H9 (cell line): ENCODE measurements around the gene CLEC17A. TPM values are rescaled to one million over a fixed set of nuclear protein-coding genes. Genes with fewer than 3 reads are reported as not detected.

ENCODE experiments used
- DNase-seq: peaks from one replicate; pipeline ENCODE4 v3.0.0-alpha.2; 2017
- H2AFZ ChIP-seq: one replicate; pipeline ENCODE4 v1.6.1; 2013; ENCODE audit warnings: mild to moderate bottlenecking, low read length, control low read depth, moderate library complexity
- H2AK5ac ChIP-seq: 2 replicates; pipeline ENCODE4 v1.6.1; 2013; ENCODE audit warnings: low read length, control low read depth, mixed read lengths; ENCODE audit not compliant: insufficient read length
- H2BK120ac ChIP-seq: one replicate; pipeline ENCODE4 v1.6.1; 2013; ENCODE audit warnings: low read depth, mild to moderate bottlenecking, low read length, control low read depth, inconsistent platforms; ENCODE audit not compliant: poor library complexity, severe bottlenecking
- H2BK12ac ChIP-seq: 2 replicates; pipeline ENCODE4 v1.6.1; 2013; ENCODE audit warnings: low read length, control low read depth, mixed read lengths, low read depth; ENCODE audit not compliant: insufficient read length
- H2BK15ac ChIP-seq: 2 replicates; pipeline ENCODE4 v1.6.1; 2013; ENCODE audit warnings: low read depth, low read length, control low read depth
- H2BK20ac ChIP-seq: one replicate; pipeline ENCODE4 v1.6.1; 2013; ENCODE audit warnings: low read depth, mild to moderate bottlenecking, low read length, control low read depth, inconsistent platforms; ENCODE audit not compliant: poor library complexity, severe bottlenecking
- H2BK5ac ChIP-seq: 2 replicates; pipeline ENCODE4 v1.6.1; 2013; ENCODE audit warnings: low read length, control low read depth, mixed read lengths; ENCODE audit not compliant: insufficient read length
- H3K14ac ChIP-seq: 2 replicates; pipeline ENCODE4 v1.6.1; 2013; ENCODE audit warnings: low read length, control low read depth; ENCODE audit not compliant: insufficient read depth
- H3K18ac ChIP-seq: 2 replicates; pipeline ENCODE4 v1.6.1; 2013; ENCODE audit warnings: low read depth, mild to moderate bottlenecking, mixed read lengths, low read length, control low read depth; ENCODE audit not compliant: insufficient read length
- H3K23ac ChIP-seq: 2 replicates; pipeline ENCODE4 v1.6.1; 2013; ENCODE audit warnings: low read length, control low read depth, mixed read lengths, low read depth; ENCODE audit not compliant: insufficient read length
- H3K23me2 ChIP-seq: 2 replicates; pipeline ENCODE4 v1.6.1; 2013; ENCODE audit warnings: low read depth, mild to moderate bottlenecking, mixed read lengths, low read length, control low read depth; ENCODE audit not compliant: insufficient read length, poor library complexity, severe bottlenecking
- H3K27ac ChIP-seq: 2 replicates; pipeline ENCODE4 v1.5.1; 2013; ENCODE audit warnings: low read length, control low read depth, mixed read lengths, low read depth; ENCODE audit not compliant: insufficient read length
- H3K27me3 ChIP-seq: 2 replicates; pipeline ENCODE4 v1.6.1; 2013; ENCODE audit warnings: low read length, control low read depth, inconsistent platforms; ENCODE audit not compliant: insufficient read depth
- H3K4ac ChIP-seq: 2 replicates; pipeline ENCODE4 v1.6.1; 2013; ENCODE audit warnings: low read depth, mild to moderate bottlenecking, control low read depth, inconsistent platforms, low read length, moderate library complexity
- H3K4me1 ChIP-seq: 2 replicates; pipeline ENCODE4 v1.6.1; 2013; ENCODE audit warnings: low read length, control low read depth, inconsistent platforms; ENCODE audit not compliant: insufficient read depth
- H3K4me2 ChIP-seq: 2 replicates; pipeline ENCODE4 v1.6.1; 2013; ENCODE audit warnings: low read length, control low read depth, mixed read lengths; ENCODE audit not compliant: insufficient read length, insufficient read depth
- H3K56ac ChIP-seq: 2 replicates; pipeline ENCODE4 v1.6.1; 2013; ENCODE audit warnings: low read depth, mild to moderate bottlenecking, mixed read lengths, low read length, control low read depth; ENCODE audit not compliant: insufficient read length
- H3K79me1 ChIP-seq: 2 replicates; pipeline ENCODE4 v1.6.1; 2013; ENCODE audit warnings: low read depth, mild to moderate bottlenecking, moderate library complexity, low read length, control low read depth, inconsistent platforms; ENCODE audit not compliant: insufficient read depth, poor library complexity, severe bottlenecking
- H3K79me2 ChIP-seq: 2 replicates; pipeline ENCODE4 v1.6.1; 2013; ENCODE audit warnings: low read length, control low read depth, inconsistent platforms; ENCODE audit not compliant: insufficient read depth
- H3K9ac ChIP-seq: 2 replicates; pipeline ENCODE4 v1.6.1; 2013; ENCODE audit warnings: low read length, control low read depth, mixed read lengths; ENCODE audit not compliant: insufficient read length; ENCODE audit errors: extremely low read depth
- H3K9me3 ChIP-seq: one replicate; pipeline ENCODE4 v1.6.1; 2013; ENCODE audit warnings: low read depth, low read length, inconsistent platforms; ENCODE audit not compliant: control insufficient read depth
- H3T11ph ChIP-seq: one replicate; pipeline ENCODE4 v1.6.1; 2013; ENCODE audit warnings: mild to moderate bottlenecking, low read length, control low read depth, inconsistent platforms
- H4K20me1 ChIP-seq: one replicate; pipeline ENCODE4 v1.6.1; 2013; ENCODE audit not compliant: control insufficient read depth, insufficient read length, insufficient read depth
- H4K5ac ChIP-seq: 2 replicates; pipeline ENCODE4 v1.6.1; 2013; ENCODE audit warnings: low read depth, mild to moderate bottlenecking, mixed read lengths, low read length, control low read depth; ENCODE audit not compliant: insufficient read length
- H4K8ac ChIP-seq: replicated peaks from 2 replicates; pipeline ENCODE4 v1.6.1; 2013; ENCODE audit warnings: low read length, control low read depth, mixed read lengths, low read depth; ENCODE audit not compliant: insufficient read length
- H4K91ac ChIP-seq: 2 replicates; pipeline ENCODE4 v1.6.1; 2013; ENCODE audit warnings: low read depth, mild to moderate bottlenecking, moderate library complexity, mixed read lengths, low read length, control low read depth; ENCODE audit not compliant: insufficient read length
- H3K27ac Mint-ChIP-seq, 3 experiments: 2 replicates in 2 of 3; 3 replicates in 1 of 3; pipeline ENCODE4 v1.8.0; 2020 to 2021; ENCODE audit warnings: mixed read lengths in 3 of 3, mild to moderate bottlenecking in 1 of 3, moderate library complexity in 1 of 3
- H3K27me3 Mint-ChIP-seq: 2 replicates; pipeline ENCODE4 v1.8.0; 2021; ENCODE audit warnings: low read depth, mild to moderate bottlenecking, moderate library complexity, mixed read lengths
- H3K36me3 Mint-ChIP-seq, 3 experiments: 2 replicates in 2 of 3; 3 replicates in 1 of 3; pipeline ENCODE4 v1.8.0; 2020 to 2021; ENCODE audit warnings: low read depth in 3 of 3, mixed read lengths in 3 of 3; ENCODE audit not compliant: insufficient read depth in 1 of 3
- H3K4me1 Mint-ChIP-seq, 2 experiments: 2 replicates each; pipeline ENCODE4 v1.8.0; 2020; ENCODE audit warnings: mixed read lengths in 2 of 2
- H3K4me3 Mint-ChIP-seq, 2 experiments: 2 replicates in 1 of 2; 3 replicates in 1 of 2; pipeline ENCODE4 v1.8.0; 2020 to 2021; ENCODE audit warnings: mild to moderate bottlenecking in 2 of 2, mixed read lengths in 2 of 2, moderate library complexity in 1 of 2
- H3K9me3 Mint-ChIP-seq, 2 experiments: 2 replicates in 1 of 2; 3 replicates in 1 of 2; pipeline ENCODE4 v1.8.0; 2020; ENCODE audit warnings: mild to moderate bottlenecking in 2 of 2, mixed read lengths in 2 of 2, moderate library complexity in 1 of 2
- WGBS: extraction: QIAGEN DNeasy Blood & Tissue Kit; methylation state at CpG from one replicate; pipeline ENCODE4 v1.1.7; 2013; ENCODE audit warnings: missing lambda C conversion rate, low lambda C conversion rate, mixed read lengths; ENCODE audit not compliant: insufficient read length; ENCODE audit errors: extremely low coverage; 5-methylcytosine and 5-hydroxymethylcytosine counted together
- total RNA-seq: library from RNA; stranded (reverse); gene quantifications from 2 replicates; pipeline ENCODE4 v1.2.1, GENCODE V29; 2021
- TF ChIP-seq, protein P1 (sequence below): fragments of 200-600 bp; sonication (generic); conservative IDR thresholded peaks from 3 replicates; pipeline ENCODE4 v1.8.0; 2021; ENCODE audit warnings: antibody characterized with exemption, mild to moderate bottlenecking

Gene CLEC17A
- total RNA-seq, 1 experiment from 2014 or later = not detected

DNA sequence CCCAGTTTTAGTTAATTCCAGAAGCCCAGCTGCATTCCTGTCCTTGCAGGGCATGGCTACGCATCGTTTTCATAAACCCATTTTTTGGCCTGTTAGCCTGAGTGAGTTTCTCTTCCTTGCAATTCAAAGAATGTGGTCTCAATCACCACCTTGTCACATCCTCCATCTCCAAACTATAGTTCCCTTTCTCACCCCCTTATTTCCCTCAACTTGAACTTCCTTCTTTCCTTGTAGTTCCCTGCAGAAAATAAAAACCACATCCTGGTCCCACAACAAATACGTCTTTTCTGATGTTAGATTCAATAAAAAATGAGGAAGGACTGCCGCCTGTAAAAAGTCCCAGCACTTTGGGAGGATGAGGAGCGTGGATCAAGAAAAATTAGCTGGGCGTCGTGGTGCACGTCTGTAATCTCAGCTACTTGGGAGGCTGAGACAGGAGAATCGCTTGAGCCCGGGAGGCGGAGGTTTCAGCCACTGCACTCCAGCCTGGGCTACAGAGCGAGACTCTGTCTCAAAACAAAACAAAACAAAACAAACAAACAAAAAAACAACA is 78.6 kb downstream of the CLEC17A start:
- DNase-seq = no peak
- Histone ChIP-seq H3T11ph (no peak overlapping the region), H2AK5ac (no peak overlapping the region), H3K9ac (no peak overlapping the region), H3K56ac (no peak overlapping the region), H2BK20ac (no peak overlapping the region), H2BK120ac (no peak overlapping the region), H3K4ac (no peak overlapping the region), H3K14ac (no peak overlapping the region), H3K23ac (no peak overlapping the region), H2AFZ (no peak overlapping the region), H3K4me1 (no peaks in the 10 kb centered on the region), H4K91ac (no peak overlapping the region), H2BK5ac (no peak overlapping the region), H3K79me2 (no peaks in the 10 kb centered on the region), H3K27ac (no peak overlapping the region), H3K23me2 (no peaks in the 10 kb centered on the region), H3K79me1 (no peaks in the 10 kb centered on the region), H3K4me2 (no peak overlapping the region), H4K5ac (no peak overlapping the region), H4K20me1 (no peaks in the 10 kb centered on the region), H4K8ac (no peak overlapping the region), H2BK15ac (no peak overlapping the region), H3K18ac (no peak overlapping the region), H3K27me3 (no peaks in the 10 kb centered on the region), H3K9me3 (no peaks in the 10 kb centered on the region), H2BK12ac (no peak overlapping the region)
- TF ChIP-seq, protein P1, sequence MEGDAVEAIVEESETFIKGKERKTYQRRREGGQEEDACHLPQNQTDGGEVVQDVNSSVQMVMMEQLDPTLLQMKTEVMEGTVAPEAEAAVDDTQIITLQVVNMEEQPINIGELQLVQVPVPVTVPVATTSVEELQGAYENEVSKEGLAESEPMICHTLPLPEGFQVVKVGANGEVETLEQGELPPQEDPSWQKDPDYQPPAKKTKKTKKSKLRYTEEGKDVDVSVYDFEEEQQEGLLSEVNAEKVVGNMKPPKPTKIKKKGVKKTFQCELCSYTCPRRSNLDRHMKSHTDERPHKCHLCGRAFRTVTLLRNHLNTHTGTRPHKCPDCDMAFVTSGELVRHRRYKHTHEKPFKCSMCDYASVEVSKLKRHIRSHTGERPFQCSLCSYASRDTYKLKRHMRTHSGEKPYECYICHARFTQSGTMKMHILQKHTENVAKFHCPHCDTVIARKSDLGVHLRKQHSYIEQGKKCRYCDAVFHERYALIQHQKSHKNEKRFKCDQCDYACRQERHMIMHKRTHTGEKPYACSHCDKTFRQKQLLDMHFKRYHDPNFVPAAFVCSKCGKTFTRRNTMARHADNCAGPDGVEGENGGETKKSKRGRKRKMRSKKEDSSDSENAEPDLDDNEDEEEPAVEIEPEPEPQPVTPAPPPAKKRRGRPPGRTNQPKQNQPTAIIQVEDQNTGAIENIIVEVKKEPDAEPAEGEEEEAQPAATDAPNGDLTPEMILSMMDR = no peak
- WGBS = no CpG with 5 or more reads among the region's 12 CpGs
- H3K27ac Mint-ChIP-seq = no peak overlapping the region
- peaks cover 5 to 83% of the 10 kb centered on the region in 2 experiments; a peak in 4 of 5 replicates for H3K9me3 Mint-ChIP-seq
- H3K27me3 Mint-ChIP-seq = peaks cover 3% of the 10 kb centered on the region
- no peak overlapping the region for H3K4me3 Mint-ChIP-seq
- no peaks in the 10 kb centered on the region for H3K4me1 Mint-ChIP-seq
- H3K36me3 Mint-ChIP-seq = peaks cover 0 to 4% (median 2%) of the 10 kb centered on the region in 3 experiments; a peak in 4 of 7 replicates

Other genes with a start within 250 kb of the CLEC17A start
- 0.96 and 0.97 TPM in 2 replicates for gene ADGRE5, start 201.6 kb upstream of the CLEC17A start, total RNA-seq
- gene DDX39A, start 163.7 kb upstream of the CLEC17A start, total RNA-seq = 137 and 145 TPM in 2 replicates
- gene PKN1, start 149.8 kb upstream of the CLEC17A start, total RNA-seq = 149 and 159 TPM in 2 replicates
- gene PTGER1, start 107.7 kb upstream of the CLEC17A start, total RNA-seq = 0.63 and 0.66 TPM in 2 replicates
- 70.6 and 75.0 TPM in 2 replicates for gene GIPC1, start 87.0 kb upstream of the CLEC17A start, total RNA-seq
- 77.7 and 87.0 TPM in 2 replicates for gene DNAJB1, start 64.7 kb upstream of the CLEC17A start, total RNA-seq
- 162 and 164 TPM in 2 replicates for gene TECR, start 53.5 kb upstream of the CLEC17A start, total RNA-seq
- 155 and 161 TPM in 2 replicates for gene NDUFB7, start 11.0 kb upstream of the CLEC17A start, total RNA-seq
- gene ADGRE3, start 91.8 kb downstream of the CLEC17A start, total RNA-seq = not detected in 2 replicates
- gene ZNF333, start 107.0 kb downstream of the CLEC17A start, total RNA-seq = 6.0 and 7.9 TPM in 2 replicates
- gene ADGRE2, start 195.5 kb downstream of the CLEC17A start, total RNA-seq = 1.2 and 1.4 TPM in 2 replicates